HCT116 (cell line): Measurements from ENCODE around the gene TMEM150C. TPM values are rescaled to one million over a fixed set of nuclear protein-coding genes. Genes with fewer than 3 reads are reported as not detected.

Experiments used
- ATAC-seq: fragments of 200-7000 bp; cut with Tn5 transposase; 2 replicates; pipeline ENCODE4 v1.9.1; 2020; ENCODE audit warnings: mild to moderate bottlenecking, moderate library complexity
- BruUV-seq: library from RNA; stranded (reverse); fragments of 400-500 nt; replicated peaks from 2 replicates; lab custom pipeline; 2021; lab: Mats Ljungman, UMichigan
- CTCF ChIA-PET: fragments of 300-600 bp; sonication (Branson Sonifier 250); formaldehyde crosslinking; loops from one replicate; lab custom pipeline; 2021; ENCODE audit warnings: antibody characterized with exemption; lab: Charles Lee
- POLR2A ChIA-PET: fragments of 300-600, 350-600 bp; sonication (Branson Sonifier 250); formaldehyde crosslinking; loops from one replicate; lab custom pipeline; 2021; ENCODE audit warnings: antibody characterized with exemption; lab: Charles Lee
- RAD21 ChIA-PET, 2 experiments: fragments of 300-600 bp; sonication (Branson Sonifier 250); formaldehyde crosslinking; loops; one replicate each; lab custom pipeline; 2023; ENCODE audit warnings: low total read pairs in 2 of 2; ENCODE audit not compliant: uncharacterized antibody in 2 of 2, unreplicated experiment in 2 of 2, low non-redundant PET in 1 of 2; lab: Charles Lee
- DNase-seq: peaks from one replicate; pipeline ENCODE4 v3.0.0-alpha.2; 2010; ENCODE audit warnings: low read depth, low spot score
- H2AFZ ChIP-seq: fragments of 200-600 bp; shearing (Covaris generic), sonication (generic); 2 replicates; pipeline ENCODE4 v1.6.1; 2017; ENCODE audit warnings: low read depth, mixed run types, mixed read lengths, antibody characterized with exemption, low read length; ENCODE audit not compliant: poor library complexity, severe bottlenecking
- H3K27ac ChIP-seq: 2 replicates; pipeline ENCODE4 v1.5.1; 2012; ENCODE audit warnings: low read depth, low read length
- H3K27me3 ChIP-seq: fragments of 200-600 bp; sonication (generic); 2 replicates; pipeline ENCODE4 v1.6.1; 2016; ENCODE audit warnings: mixed run types, low read length, mixed read lengths; ENCODE audit not compliant: insufficient read depth
- H3K36me3 ChIP-seq, 2 experiments: fragments of 200-500 bp in 1 of 2; fragments of 200-600 bp in 1 of 2; sonication (Bioruptor generic) in 1 of 2; sonication (generic) in 1 of 2; 2 replicates each; pipeline versions ENCODE4 v1.5.1 to v1.6.1; 2014 to 2016; ENCODE audit warnings: low read length in 2 of 2, inconsistent platforms in 1 of 2, mixed read lengths in 1 of 2, mixed run types in 1 of 2; ENCODE audit not compliant: insufficient read depth in 2 of 2, control insufficient read depth in 1 of 2
- H3K4me1 ChIP-seq, 2 experiments: fragments of 200-600 bp in 1 of 2; sonication (generic) in 1 of 2; 2 replicates each; pipeline versions ENCODE4 v1.5.1 to v1.6.1; 2012 to 2017; ENCODE audit warnings: low read length in 2 of 2, inconsistent platforms in 1 of 2, mild to moderate bottlenecking in 1 of 2, mixed read lengths in 1 of 2, mixed run types in 1 of 2, moderate library complexity in 1 of 2; ENCODE audit not compliant: insufficient read depth in 2 of 2, control insufficient read depth in 1 of 2
- H3K4me2 ChIP-seq: fragments of 200-600 bp; sonication (generic); 2 replicates; pipeline ENCODE4 v1.6.1; 2017; ENCODE audit warnings: mixed run types, low read length, mixed read lengths
- H3K4me3 ChIP-seq, 2 experiments: fragments of 200-600 bp in 1 of 2; sonication (generic) in 1 of 2; replicated peaks in 1 of 2; 2 replicates each; pipeline ENCODE4 v1.5.1; 2011 to 2016; ENCODE audit warnings: low read length in 2 of 2, control low read depth in 1 of 2, low read depth in 1 of 2, mild to moderate bottlenecking in 1 of 2, mixed read lengths in 1 of 2, mixed run types in 1 of 2
- H3K79me2 ChIP-seq: fragments of 200-600 bp; sonication (generic); 2 replicates; pipeline ENCODE4 v1.6.1; 2017; ENCODE audit warnings: mild to moderate bottlenecking, mixed run types, low read length, moderate library complexity, mixed read lengths; ENCODE audit not compliant: insufficient read depth
- H3K9ac ChIP-seq: fragments of 200-600 bp; sonication (generic); 2 replicates; pipeline ENCODE4 v1.6.1; 2016; ENCODE audit warnings: low read length, mixed read lengths
- H3K9me2 ChIP-seq: fragments of 200-600 bp; sonication (generic), shearing (Covaris generic); 2 replicates; pipeline ENCODE4 v1.6.1; 2017; ENCODE audit warnings: mixed run types, mild to moderate bottlenecking, moderate library complexity; ENCODE audit not compliant: insufficient read depth
- H3K9me3 ChIP-seq, 2 experiments: fragments of 200-500 bp in 1 of 2; fragments of 200-600 bp in 1 of 2; sonication (Bioruptor generic) in 1 of 2; sonication (generic) in 1 of 2; 2 replicates each; pipeline ENCODE4 v1.6.1; 2014 to 2017; ENCODE audit warnings: low read length in 2 of 2, mixed read lengths in 2 of 2, inconsistent platforms in 1 of 2, low read depth in 1 of 2, mild to moderate bottlenecking in 1 of 2, mixed run types in 1 of 2, moderate library complexity in 1 of 2; ENCODE audit not compliant: control insufficient read depth in 1 of 2, insufficient read depth in 1 of 2
- H4K20me1 ChIP-seq: fragments of 200-600 bp; sonication (generic), shearing (Covaris generic); 2 replicates; pipeline ENCODE4 v1.6.1; 2017; ENCODE audit warnings: mixed run types, mild to moderate bottlenecking, moderate library complexity; ENCODE audit not compliant: insufficient read depth
- ATF3 ChIP-seq: IDR thresholded peaks from 2 replicates; pipeline ENCODE4 v1.6.1; 2012
- CBX3 ChIP-seq: IDR thresholded peaks from 2 replicates; pipeline ENCODE4 v1.6.1; 2012; ENCODE audit warnings: low read depth
- CEBPB ChIP-seq: IDR thresholded peaks from 2 replicates; pipeline ENCODE4 v1.6.1; 2012; ENCODE audit warnings: low read depth
- ELF1 ChIP-seq: IDR thresholded peaks from 2 replicates; pipeline ENCODE4 v1.6.1; 2012; ENCODE audit warnings: low read depth, borderline replicate concordance
- EZH2 ChIP-seq: fragments of 200-600 bp; sonication (generic); IDR thresholded peaks from 2 replicates; pipeline ENCODE4 v1.6.1; 2017; ENCODE audit warnings: antibody characterized with exemption, mixed run types
- EZH2phosphoT487 ChIP-seq: fragments of 200-600 bp; IDR thresholded peaks from 2 replicates; pipeline ENCODE4 v1.6.1; 2018; ENCODE audit warnings: antibody characterized with exemption, borderline replicate concordance
- FOSL1 ChIP-seq: IDR thresholded peaks from 2 replicates; pipeline ENCODE4 v1.6.1; 2012; ENCODE audit warnings: low read depth
- JUND ChIP-seq: IDR thresholded peaks from 2 replicates; pipeline ENCODE4 v1.6.1; 2012
- POLR2A ChIP-seq: IDR thresholded peaks from 2 replicates; pipeline ENCODE4 v1.7.0; 2011; ENCODE audit warnings: borderline replicate concordance; ENCODE audit not compliant: insufficient read depth, insufficient read length; ENCODE audit errors: extremely low read depth
- SIN3A ChIP-seq: IDR thresholded peaks from 2 replicates; pipeline ENCODE4 v1.6.1; 2012; ENCODE audit warnings: low read depth
- SP1 ChIP-seq: IDR thresholded peaks from 2 replicates; pipeline ENCODE4 v1.6.1; 2012; ENCODE audit warnings: low read depth
- SRF ChIP-seq: IDR thresholded peaks from 2 replicates; pipeline ENCODE4 v1.6.1; 2012; ENCODE audit warnings: low read depth
- TCF7L2 ChIP-seq: IDR thresholded peaks from 2 replicates; pipeline ENCODE4 v1.7.0; 2011; ENCODE audit warnings: borderline replicate concordance, inconsistent platforms; ENCODE audit not compliant: insufficient read depth, insufficient read length; ENCODE audit errors: extremely low read depth
- YY1 ChIP-seq: IDR thresholded peaks from 2 replicates; pipeline ENCODE4 v1.6.1; 2011; ENCODE audit warnings: low read length, low read depth, moderate library complexity, mild to moderate bottlenecking; ENCODE audit not compliant: insufficient replicate concordance; ENCODE audit errors: extremely low read depth
- ZBTB33 ChIP-seq: IDR thresholded peaks from 2 replicates; pipeline ENCODE4 v1.6.1; 2011; ENCODE audit warnings: mild to moderate bottlenecking, low read length, moderate library complexity; ENCODE audit not compliant: insufficient replicate concordance; ENCODE audit errors: extremely low read depth
- ZFX ChIP-seq: fragments of 450-650 bp; IDR thresholded peaks from 2 replicates; pipeline ENCODE4 v1.6.1; 2017
- ZNF274 ChIP-seq: fragments of 200-500 bp; sonication (Bioruptor generic); IDR thresholded peaks from 2 replicates; pipeline ENCODE4 v1.6.1; 2014; ENCODE audit warnings: mild to moderate bottlenecking, low read depth, low read length, inconsistent platforms
- intact Hi-C: fragments of 100-400 bp; cut with micrococcal nuclease; formaldehyde crosslinking; loops from 2 replicates; pipeline ENCODE4 v1.10.0; 2022
- total RNA-seq: library from RNA; stranded (reverse); gene quantifications from one replicate; pipeline ENCODE4 v1.2.1, GENCODE V29; 2021; ENCODE audit not compliant: unreplicated experiment
- TF ChIP-seq, protein P1 (sequence below): IDR thresholded peaks from 2 replicates; pipeline ENCODE4 v1.6.1; 2012
- TF ChIP-seq, protein P2 (sequence below): IDR thresholded peaks from 2 replicates; pipeline ENCODE4 v1.6.1; 2012; ENCODE audit warnings: low read depth

Gene TMEM150C
- total RNA-seq, 1 experiment from 2014 or later = 1.2 TPM

DNA sequence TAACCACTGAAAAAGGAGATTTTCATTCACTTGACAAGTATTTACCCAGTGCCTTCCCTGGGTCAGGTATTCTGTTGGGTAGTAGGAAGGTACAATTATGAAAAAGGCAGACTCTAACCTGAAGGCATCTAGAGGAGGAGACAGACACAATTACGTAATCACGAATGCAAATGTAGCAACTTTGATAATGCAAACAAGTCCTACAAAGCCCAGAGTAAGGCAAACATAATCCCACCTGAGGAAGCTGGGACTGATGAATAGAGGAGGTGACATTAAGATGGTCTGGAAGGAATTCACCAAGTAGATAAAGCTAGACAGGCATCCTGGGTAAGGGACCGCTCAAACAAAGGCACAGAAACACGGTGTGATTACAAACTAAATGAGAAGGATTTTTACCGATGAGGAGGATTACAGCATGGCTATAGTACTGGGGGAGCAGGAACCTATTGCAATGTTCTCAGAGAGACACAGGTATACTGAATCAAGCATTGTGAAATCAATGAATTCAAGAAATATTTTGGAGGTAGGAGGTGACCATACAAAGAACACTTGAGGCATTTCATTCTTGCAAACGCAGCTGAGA is 37.1 kb downstream of the TMEM150C start:
- H3K36me3 ChIP-seq = no peaks in the 10 kb centered on the region
- H3K27me3 ChIP-seq = no peaks in the 10 kb centered on the region
- H3K79me2 ChIP-seq = no peaks in the 10 kb centered on the region
- no peak for ATAC-seq
- H3K4me1 ChIP-seq = no peaks in the 10 kb centered on the region
- no peak overlapping the region for H3K27ac ChIP-seq
- H4K20me1 ChIP-seq = no peaks in the 10 kb centered on the region
- BruUV-seq = no TSS peak
- ChIA-PET CTCF (no interaction called here), POLR2A (no interaction called here), RAD21 (no interaction called here)
- H3K9me3 ChIP-seq = no peaks in the 10 kb centered on the region
- H3K9ac ChIP-seq = no peak overlapping the region
- no peak for TF ChIP-seq YY1
- TF ChIP-seq ZBTB33 = no peak
- TF ChIP-seq EZH2 = no peak
- TF ChIP-seq, protein P1, sequence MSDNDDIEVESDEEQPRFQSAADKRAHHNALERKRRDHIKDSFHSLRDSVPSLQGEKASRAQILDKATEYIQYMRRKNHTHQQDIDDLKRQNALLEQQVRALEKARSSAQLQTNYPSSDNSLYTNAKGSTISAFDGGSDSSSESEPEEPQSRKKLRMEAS = no peak
- no peak for TF ChIP-seq ZFX
- TF ChIP-seq ATF3 = no peak
- TF ChIP-seq, protein P2, sequence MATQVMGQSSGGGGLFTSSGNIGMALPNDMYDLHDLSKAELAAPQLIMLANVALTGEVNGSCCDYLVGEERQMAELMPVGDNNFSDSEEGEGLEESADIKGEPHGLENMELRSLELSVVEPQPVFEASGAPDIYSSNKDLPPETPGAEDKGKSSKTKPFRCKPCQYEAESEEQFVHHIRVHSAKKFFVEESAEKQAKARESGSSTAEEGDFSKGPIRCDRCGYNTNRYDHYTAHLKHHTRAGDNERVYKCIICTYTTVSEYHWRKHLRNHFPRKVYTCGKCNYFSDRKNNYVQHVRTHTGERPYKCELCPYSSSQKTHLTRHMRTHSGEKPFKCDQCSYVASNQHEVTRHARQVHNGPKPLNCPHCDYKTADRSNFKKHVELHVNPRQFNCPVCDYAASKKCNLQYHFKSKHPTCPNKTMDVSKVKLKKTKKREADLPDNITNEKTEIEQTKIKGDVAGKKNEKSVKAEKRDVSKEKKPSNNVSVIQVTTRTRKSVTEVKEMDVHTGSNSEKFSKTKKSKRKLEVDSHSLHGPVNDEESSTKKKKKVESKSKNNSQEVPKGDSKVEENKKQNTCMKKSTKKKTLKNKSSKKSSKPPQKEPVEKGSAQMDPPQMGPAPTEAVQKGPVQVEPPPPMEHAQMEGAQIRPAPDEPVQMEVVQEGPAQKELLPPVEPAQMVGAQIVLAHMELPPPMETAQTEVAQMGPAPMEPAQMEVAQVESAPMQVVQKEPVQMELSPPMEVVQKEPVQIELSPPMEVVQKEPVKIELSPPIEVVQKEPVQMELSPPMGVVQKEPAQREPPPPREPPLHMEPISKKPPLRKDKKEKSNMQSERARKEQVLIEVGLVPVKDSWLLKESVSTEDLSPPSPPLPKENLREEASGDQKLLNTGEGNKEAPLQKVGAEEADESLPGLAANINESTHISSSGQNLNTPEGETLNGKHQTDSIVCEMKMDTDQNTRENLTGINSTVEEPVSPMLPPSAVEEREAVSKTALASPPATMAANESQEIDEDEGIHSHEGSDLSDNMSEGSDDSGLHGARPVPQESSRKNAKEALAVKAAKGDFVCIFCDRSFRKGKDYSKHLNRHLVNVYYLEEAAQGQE = no peak
- TF ChIP-seq SRF = no peak
- no peak for TF ChIP-seq ELF1
- TF ChIP-seq FOSL1 = no peak
- TF ChIP-seq POLR2A = no peak
- no peak for TF ChIP-seq SP1
- no peak for TF ChIP-seq ZNF274
- no peak for TF ChIP-seq TCF7L2
- no peak for TF ChIP-seq JUND
- no peak for TF ChIP-seq CBX3
- TF ChIP-seq EZH2phosphoT487 = no peak
- no peak for TF ChIP-seq SIN3A
- TF ChIP-seq CEBPB = no peak
- H3K4me3 ChIP-seq = no peak overlapping the region
- no peaks in the 10 kb centered on the region for H3K9me2 ChIP-seq
- DNase-seq = no peak
- H3K4me2 ChIP-seq = no peak overlapping the region
- no peak overlapping the region for H2AFZ ChIP-seq
- intact Hi-C loops = no loop called here
